GM23338 (cell line): Measurements from ENCODE around the gene CSPG5. TPM values are rescaled to one million over a fixed set of nuclear protein-coding genes. Genes with fewer than 3 reads are reported as not detected.

Source experiments
- ATAC-seq: fragments of 200-7000 bp; cut with Tn5 transposase; 3 replicates; pipeline ENCODE4 v1.9.1; 2020
- DNase-seq: peaks from one replicate; pipeline ENCODE4 v3.0.0-alpha.2; 2015; ENCODE audit warnings: low spot score
- H2AFZ ChIP-seq: fragments of 200-600 bp; sonication (generic); 2 replicates; pipeline ENCODE4 v1.8.0; 2016; ENCODE audit warnings: antibody characterized with exemption, mild to moderate bottlenecking, moderate library complexity
- H3F3A ChIP-seq: fragments of 200-600 bp; sonication (generic); replicated peaks from 2 replicates; pipeline ENCODE4 v1.8.0; 2017; ENCODE audit warnings: antibody characterized with exemption, mixed run types, low read depth
- H3K27ac ChIP-seq: fragments of 200-600 bp; sonication (generic); 2 replicates; pipeline ENCODE4 v1.6.1; 2016; ENCODE audit warnings: low read depth
- H3K27me3 ChIP-seq: fragments of 200-600 bp; sonication (generic); 2 replicates; pipeline ENCODE4 v1.8.0; 2016; ENCODE audit warnings: mild to moderate bottlenecking, mixed run types, moderate library complexity; ENCODE audit not compliant: insufficient read depth
- H3K36me3 ChIP-seq: fragments of 200-600 bp; sonication (generic); 2 replicates; pipeline ENCODE4 v1.8.0; 2016; ENCODE audit warnings: mild to moderate bottlenecking; ENCODE audit not compliant: insufficient read depth
- H3K4me1 ChIP-seq: fragments of 200-600 bp; sonication (generic); 2 replicates; pipeline ENCODE4 v1.8.0; 2016; ENCODE audit warnings: mild to moderate bottlenecking, moderate library complexity; ENCODE audit not compliant: insufficient read depth
- H3K4me2 ChIP-seq: fragments of 200-600 bp; sonication (generic); 2 replicates; pipeline ENCODE4 v1.7.1; 2017; ENCODE audit warnings: mixed run types
- H3K4me3 ChIP-seq: fragments of 200-600 bp; sonication (generic); 2 replicates; pipeline ENCODE4 v1.6.1; 2016; ENCODE audit warnings: mixed run types
- H3K79me2 ChIP-seq: fragments of 200-600 bp; sonication (generic); replicated peaks from 2 replicates; pipeline ENCODE4 v1.8.0; 2017; ENCODE audit warnings: mild to moderate bottlenecking; ENCODE audit not compliant: insufficient read depth
- H3K9me2 ChIP-seq: fragments of 200-600 bp; sonication (generic); 2 replicates; pipeline ENCODE4 v1.8.0; 2017; ENCODE audit not compliant: insufficient read depth
- H4K20me1 ChIP-seq: fragments of 200-600 bp; sonication (generic); replicated peaks from 2 replicates; pipeline ENCODE4 v1.8.0; 2017; ENCODE audit warnings: mild to moderate bottlenecking; ENCODE audit not compliant: insufficient read depth
- H3K27ac Mint-ChIP-seq: 2 replicates; pipeline ENCODE4 v1.8.0; 2020; ENCODE audit warnings: inconsistent platforms, mild to moderate bottlenecking, moderate library complexity, mixed read lengths
- H3K27me3 Mint-ChIP-seq: 3 replicates; pipeline ENCODE4 v1.8.0; 2022; ENCODE audit warnings: low read depth, mild to moderate bottlenecking, moderate library complexity, mixed read lengths, inconsistent platforms; ENCODE audit not compliant: insufficient read depth, poor library complexity
- H3K36me3 Mint-ChIP-seq: 3 replicates; pipeline ENCODE4 v1.8.0; 2021; ENCODE audit warnings: low read depth, mild to moderate bottlenecking, inconsistent platforms, moderate library complexity, mixed read lengths
- H3K4me1 Mint-ChIP-seq: 3 replicates; pipeline ENCODE4 v1.8.0; 2020; ENCODE audit warnings: mild to moderate bottlenecking, inconsistent platforms, mixed read lengths
- H3K4me3 Mint-ChIP-seq: 3 replicates; pipeline ENCODE4 v1.8.0; 2021; ENCODE audit warnings: moderate library complexity, mild to moderate bottlenecking, inconsistent platforms, mixed read lengths
- H3K9me3 Mint-ChIP-seq: 3 replicates; pipeline ENCODE4 v1.8.0; 2020; ENCODE audit warnings: moderate library complexity, mild to moderate bottlenecking, inconsistent platforms, mixed read lengths
- CREB1 ChIP-seq: fragments of 250-450 bp; sonication (Bioruptor Pico); IDR thresholded peaks from 2 replicates; pipeline ENCODE4 v1.5.0; 2020; ENCODE audit warnings: low read depth, mild to moderate bottlenecking, moderate library complexity
- EZH2phosphoT487 ChIP-seq: fragments of 200-600 bp; sonication (generic); IDR thresholded peaks from one replicate; pipeline ENCODE4 v1.8.1; 2018; ENCODE audit warnings: antibody characterized with exemption; ENCODE audit not compliant: unreplicated experiment
- JUNB ChIP-seq: IDR thresholded peaks from one replicate; pipeline ENCODE4 v1.6.1; 2016; ENCODE audit warnings: antibody characterized with exemption; ENCODE audit not compliant: unreplicated experiment
- POLR2AphosphoS5 ChIP-seq: IDR thresholded peaks from 2 replicates; pipeline ENCODE4 v1.6.1; 2016; ENCODE audit warnings: antibody characterized with exemption, low read depth
- STAT1 ChIP-seq: IDR thresholded peaks from one replicate; pipeline ENCODE4 v1.6.1; 2016; ENCODE audit warnings: antibody characterized with exemption; ENCODE audit not compliant: unreplicated experiment
- ZNF331 ChIP-seq: fragments of 250-450 bp; sonication (Bioruptor Pico); IDR thresholded peaks from 2 replicates; pipeline ENCODE4 v1.5.0; 2020; ENCODE audit warnings: low read depth, mild to moderate bottlenecking, moderate library complexity
- polyA plus RNA-seq: library from polyadenylated mRNA; unstranded; fragments of >200 nt; fragmentation: Nextera tagmentation; extraction: Ambion mirVana; gene quantifications from 2 replicates; pipeline ENCODE4 v1.2.1, GENCODE V29; 2016
- total RNA-seq: library from RNA; depleted of rRNA; stranded (reverse); fragments of >200 nt; shearing (Covaris generic); gene quantifications from 2 replicates; pipeline ENCODE4 v1.2.3, GENCODE V29; 2014
- TF ChIP-seq, protein P1 (sequence below): IDR thresholded peaks from one replicate; pipeline ENCODE4 v1.6.1; 2018; ENCODE audit warnings: antibody characterized with exemption; ENCODE audit not compliant: unreplicated experiment
- TF ChIP-seq, protein P2 (sequence below), 2 experiments: fragments of 200-600 bp in 1 of 2; sonication (generic) in 1 of 2; conservative IDR thresholded peaks; 2 replicates each; pipeline versions ENCODE4 v1.5.1 to v1.6.1; 2016 to 2017; ENCODE audit warnings: antibody characterized with exemption in 2 of 2, low read depth in 2 of 2, mild to moderate bottlenecking in 2 of 2, moderate library complexity in 1 of 2

Gene CSPG5
- total and polyA plus RNA-seq, 2 experiments from 2014 or later, result 0.86 to 4.3 TPM

DNA sequence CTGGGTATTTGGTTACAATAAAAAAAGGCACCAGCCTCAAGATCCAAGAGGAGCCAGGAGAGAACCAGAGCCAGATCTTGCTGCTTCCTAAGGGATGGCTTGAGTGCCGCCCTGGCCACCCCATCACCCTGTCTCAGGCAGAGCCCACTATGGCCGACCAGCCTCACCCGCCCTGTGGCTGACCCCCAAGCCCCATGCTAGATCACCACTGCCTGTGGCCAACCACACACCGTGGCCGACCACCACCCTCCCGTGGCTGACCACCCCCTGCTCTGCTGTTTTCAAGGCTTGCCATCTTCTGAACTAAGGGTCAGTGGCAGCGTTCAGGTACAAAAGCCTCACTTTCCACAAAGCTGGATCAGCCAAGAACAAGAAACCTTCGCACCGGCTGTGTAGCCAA lies 12.0 kb downstream of the CSPG5 start (continued):
- TF ChIP-seq POLR2AphosphoS5 (no peak), ZNF331 (no peak), JUNB (no peak), EZH2phosphoT487 (no peak), STAT1 (no peak), CREB1 (CRISPR knock-in tag) (no peak)
- TF ChIP-seq, protein P1, sequence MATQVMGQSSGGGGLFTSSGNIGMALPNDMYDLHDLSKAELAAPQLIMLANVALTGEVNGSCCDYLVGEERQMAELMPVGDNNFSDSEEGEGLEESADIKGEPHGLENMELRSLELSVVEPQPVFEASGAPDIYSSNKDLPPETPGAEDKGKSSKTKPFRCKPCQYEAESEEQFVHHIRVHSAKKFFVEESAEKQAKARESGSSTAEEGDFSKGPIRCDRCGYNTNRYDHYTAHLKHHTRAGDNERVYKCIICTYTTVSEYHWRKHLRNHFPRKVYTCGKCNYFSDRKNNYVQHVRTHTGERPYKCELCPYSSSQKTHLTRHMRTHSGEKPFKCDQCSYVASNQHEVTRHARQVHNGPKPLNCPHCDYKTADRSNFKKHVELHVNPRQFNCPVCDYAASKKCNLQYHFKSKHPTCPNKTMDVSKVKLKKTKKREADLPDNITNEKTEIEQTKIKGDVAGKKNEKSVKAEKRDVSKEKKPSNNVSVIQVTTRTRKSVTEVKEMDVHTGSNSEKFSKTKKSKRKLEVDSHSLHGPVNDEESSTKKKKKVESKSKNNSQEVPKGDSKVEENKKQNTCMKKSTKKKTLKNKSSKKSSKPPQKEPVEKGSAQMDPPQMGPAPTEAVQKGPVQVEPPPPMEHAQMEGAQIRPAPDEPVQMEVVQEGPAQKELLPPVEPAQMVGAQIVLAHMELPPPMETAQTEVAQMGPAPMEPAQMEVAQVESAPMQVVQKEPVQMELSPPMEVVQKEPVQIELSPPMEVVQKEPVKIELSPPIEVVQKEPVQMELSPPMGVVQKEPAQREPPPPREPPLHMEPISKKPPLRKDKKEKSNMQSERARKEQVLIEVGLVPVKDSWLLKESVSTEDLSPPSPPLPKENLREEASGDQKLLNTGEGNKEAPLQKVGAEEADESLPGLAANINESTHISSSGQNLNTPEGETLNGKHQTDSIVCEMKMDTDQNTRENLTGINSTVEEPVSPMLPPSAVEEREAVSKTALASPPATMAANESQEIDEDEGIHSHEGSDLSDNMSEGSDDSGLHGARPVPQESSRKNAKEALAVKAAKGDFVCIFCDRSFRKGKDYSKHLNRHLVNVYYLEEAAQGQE, result no peak

DNA sequence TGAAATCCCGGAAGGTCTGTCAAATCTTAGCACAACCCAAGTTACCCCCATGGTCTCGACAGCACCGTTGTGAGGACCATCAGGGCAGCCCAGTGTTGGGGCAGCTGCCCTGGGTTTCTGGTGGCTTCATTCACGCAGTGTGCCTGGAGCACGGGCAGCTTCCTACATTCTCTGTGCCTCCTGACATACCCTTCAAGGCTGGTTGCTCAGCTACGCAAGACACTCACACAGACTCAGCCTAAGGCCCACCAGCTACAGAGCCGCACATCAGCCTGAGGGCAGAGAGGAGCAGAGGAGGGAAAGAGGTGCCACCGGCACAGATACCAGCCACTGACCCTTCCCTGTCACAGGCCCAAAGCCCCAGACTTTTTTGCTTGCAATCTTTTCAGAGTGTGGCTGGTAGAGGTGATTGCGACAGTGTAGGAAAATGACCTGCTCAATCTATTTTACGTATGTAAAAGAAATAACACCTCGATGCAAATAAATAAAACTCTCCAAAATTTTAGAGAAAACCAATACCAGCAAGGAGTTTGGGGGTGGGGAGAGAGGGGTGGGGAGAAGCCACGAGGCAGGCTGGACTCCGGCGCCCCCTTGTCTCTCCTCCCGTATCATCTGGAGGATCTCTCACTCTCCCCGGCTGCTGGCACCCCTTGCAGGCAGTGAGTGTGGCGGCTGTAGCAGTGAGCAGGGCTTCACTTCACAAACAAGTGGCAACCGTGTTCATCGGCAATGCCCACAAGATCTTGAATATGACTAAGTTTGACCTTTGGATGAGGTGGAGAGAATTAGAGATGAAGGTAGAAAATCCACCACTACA lies 12.7 kb downstream of the CSPG5 start:
- H3K27me3 ChIP-seq, result no peaks in the 10 kb centered on the region
- ATAC-seq (peak; percentile 90), DNase-seq (no peak)
- H3K4me1 ChIP-seq, result no peaks in the 10 kb centered on the region
- no peak overlapping the region for H2AFZ ChIP-seq
- no peaks in the 10 kb centered on the region for H3K36me3 Mint-ChIP-seq
- no peak overlapping the region for H3K4me3 Mint-ChIP-seq
- H3K4me3 ChIP-seq, result no peak overlapping the region
- H3K27ac ChIP-seq, result no peak overlapping the region
- H3K27ac Mint-ChIP-seq, result no peak overlapping the region
- H3K9me2 ChIP-seq, result no peaks in the 10 kb centered on the region
- H4K20me1 ChIP-seq, result no peaks in the 10 kb centered on the region; the same call in 1 of the 2 replicates
- H3K4me1 Mint-ChIP-seq, result peaks cover 3% of the 10 kb centered on the region; the same call in 2 of the 3 replicates
- no peak for TF ChIP-seq CREB1 (CRISPR knock-in tag)
- TF ChIP-seq, protein P1, result no peak
- TF ChIP-seq, protein P2, sequence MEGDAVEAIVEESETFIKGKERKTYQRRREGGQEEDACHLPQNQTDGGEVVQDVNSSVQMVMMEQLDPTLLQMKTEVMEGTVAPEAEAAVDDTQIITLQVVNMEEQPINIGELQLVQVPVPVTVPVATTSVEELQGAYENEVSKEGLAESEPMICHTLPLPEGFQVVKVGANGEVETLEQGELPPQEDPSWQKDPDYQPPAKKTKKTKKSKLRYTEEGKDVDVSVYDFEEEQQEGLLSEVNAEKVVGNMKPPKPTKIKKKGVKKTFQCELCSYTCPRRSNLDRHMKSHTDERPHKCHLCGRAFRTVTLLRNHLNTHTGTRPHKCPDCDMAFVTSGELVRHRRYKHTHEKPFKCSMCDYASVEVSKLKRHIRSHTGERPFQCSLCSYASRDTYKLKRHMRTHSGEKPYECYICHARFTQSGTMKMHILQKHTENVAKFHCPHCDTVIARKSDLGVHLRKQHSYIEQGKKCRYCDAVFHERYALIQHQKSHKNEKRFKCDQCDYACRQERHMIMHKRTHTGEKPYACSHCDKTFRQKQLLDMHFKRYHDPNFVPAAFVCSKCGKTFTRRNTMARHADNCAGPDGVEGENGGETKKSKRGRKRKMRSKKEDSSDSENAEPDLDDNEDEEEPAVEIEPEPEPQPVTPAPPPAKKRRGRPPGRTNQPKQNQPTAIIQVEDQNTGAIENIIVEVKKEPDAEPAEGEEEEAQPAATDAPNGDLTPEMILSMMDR (conservative IDR thresholded peaks at IDR 0.05; ENCODE audit: low read depth in 2 of 2), result peak in 1 of 2 experiments; percentile 42; a peak in 2 of 4 replicates
- H3K4me2 ChIP-seq, result no peak overlapping the region
- H3F3A ChIP-seq, result no peaks in the 10 kb centered on the region; the same call in 1 of the 2 replicates
- no peaks in the 10 kb centered on the region for H3K9me3 Mint-ChIP-seq
- no peaks in the 10 kb centered on the region for H3K27me3 Mint-ChIP-seq
- no peaks in the 10 kb centered on the region for H3K36me3 ChIP-seq
- no peaks in the 10 kb centered on the region for H3K79me2 ChIP-seq
